ENCODE measurements around the gene MT2A. TPM values are rescaled to one million over a fixed set of nuclear protein-coding genes. Genes with fewer than 3 reads are reported as not detected.

Gene MT2A
- total RNA-seq, 1 donor from 2014 or later: 34.0 TPM

GRCh38 chr16:56634715-56635440 lies 26.5 kb downstream of the MT2A start:
- H3K27me3 ChIP-seq (ENCODE audit: control insufficient read depth, insufficient read depth, low read length): peaks cover 28% of the 10 kb centered on the region
- DNase-seq (ENCODE audit: low read depth) (no peak), FAIRE-seq (no peak)
- H3K4me3 ChIP-seq (ENCODE audit: low read depth, low read length): no peak overlapping the region
- H3K36me3 ChIP-seq (ENCODE audit: control insufficient read depth, insufficient read depth, low read length): no peaks in the 10 kb centered on the region
- TF ChIP-seq CTCF (IDR thresholded peaks at IDR 0.05; ENCODE audit: insufficient read depth, low read length, severe bottlenecking): no peak

- Histone ChIP-seq H3K4me3 (ENCODE audit: low read depth, low read length) (no peak overlapping the region), H3K36me3 (ENCODE audit: control insufficient read depth, insufficient read depth, low read length) (no peaks in the 10 kb centered on the region), H3K27me3 (ENCODE audit: control insufficient read depth, insufficient read depth, low read length) (peaks cover 28% of the 10 kb centered on the region)
- no peak for FAIRE-seq
- DNase-seq (ENCODE audit: low read depth): no peak
- no peak for TF ChIP-seq CTCF (IDR thresholded peaks at IDR 0.05; ENCODE audit: insufficient read depth, low read length, severe bottlenecking)
Observed at GRCh38 chr16:56635441-56635967, 27.1 kb downstream of the MT2A start.

DNA sequence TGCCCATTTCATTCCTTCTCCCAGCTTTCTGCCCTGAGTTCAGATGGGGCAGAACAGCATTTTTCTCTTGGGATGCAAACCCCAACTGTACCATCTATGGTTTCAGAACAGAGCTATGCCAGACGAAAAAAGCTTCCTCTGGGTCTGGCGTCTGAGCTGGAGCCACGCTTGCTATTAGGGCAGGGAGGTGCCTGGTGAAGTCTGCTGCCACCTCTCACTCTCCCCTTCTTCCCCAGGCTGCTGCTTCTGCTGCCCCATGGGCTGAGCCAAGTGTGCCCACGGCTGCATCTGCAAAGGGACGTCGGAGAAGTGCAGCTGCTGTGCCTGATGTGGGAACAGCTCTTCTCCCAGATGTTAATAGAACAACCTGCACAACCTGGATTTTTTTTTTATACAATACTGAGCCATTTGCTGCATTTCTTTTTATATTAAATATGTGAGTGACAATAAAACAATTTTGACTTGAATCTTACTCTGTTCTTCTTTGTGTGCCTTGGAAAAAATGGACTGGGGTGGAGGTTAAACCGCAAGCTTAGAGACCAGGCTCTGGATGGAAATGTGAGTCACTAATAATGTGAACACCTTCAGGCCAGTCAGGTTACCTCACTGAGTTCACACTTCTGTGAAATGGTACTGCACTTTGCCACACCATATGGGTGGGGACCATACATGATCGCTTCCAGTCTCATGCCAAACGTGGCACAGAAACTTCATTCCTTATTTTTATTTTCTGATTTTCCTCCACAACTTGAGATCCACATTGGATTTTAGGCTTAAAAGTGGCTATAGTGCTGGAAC lies 28.4 kb downstream of the MT2A start:
- H3K36me3 ChIP-seq (ENCODE audit: control insufficient read depth, insufficient read depth, low read length): no peaks in the 10 kb centered on the region
- no peak overlapping the region for H3K4me3 ChIP-seq (ENCODE audit: low read depth, low read length)
- peaks cover 28% of the 10 kb centered on the region for H3K27me3 ChIP-seq (ENCODE audit: control insufficient read depth, insufficient read depth, low read length)
- no peak for DNase-seq (ENCODE audit: low read depth)
- no peak for TF ChIP-seq CTCF (IDR thresholded peaks at IDR 0.05; ENCODE audit: insufficient read depth, low read length, severe bottlenecking)
- no peak for FAIRE-seq

DNA sequence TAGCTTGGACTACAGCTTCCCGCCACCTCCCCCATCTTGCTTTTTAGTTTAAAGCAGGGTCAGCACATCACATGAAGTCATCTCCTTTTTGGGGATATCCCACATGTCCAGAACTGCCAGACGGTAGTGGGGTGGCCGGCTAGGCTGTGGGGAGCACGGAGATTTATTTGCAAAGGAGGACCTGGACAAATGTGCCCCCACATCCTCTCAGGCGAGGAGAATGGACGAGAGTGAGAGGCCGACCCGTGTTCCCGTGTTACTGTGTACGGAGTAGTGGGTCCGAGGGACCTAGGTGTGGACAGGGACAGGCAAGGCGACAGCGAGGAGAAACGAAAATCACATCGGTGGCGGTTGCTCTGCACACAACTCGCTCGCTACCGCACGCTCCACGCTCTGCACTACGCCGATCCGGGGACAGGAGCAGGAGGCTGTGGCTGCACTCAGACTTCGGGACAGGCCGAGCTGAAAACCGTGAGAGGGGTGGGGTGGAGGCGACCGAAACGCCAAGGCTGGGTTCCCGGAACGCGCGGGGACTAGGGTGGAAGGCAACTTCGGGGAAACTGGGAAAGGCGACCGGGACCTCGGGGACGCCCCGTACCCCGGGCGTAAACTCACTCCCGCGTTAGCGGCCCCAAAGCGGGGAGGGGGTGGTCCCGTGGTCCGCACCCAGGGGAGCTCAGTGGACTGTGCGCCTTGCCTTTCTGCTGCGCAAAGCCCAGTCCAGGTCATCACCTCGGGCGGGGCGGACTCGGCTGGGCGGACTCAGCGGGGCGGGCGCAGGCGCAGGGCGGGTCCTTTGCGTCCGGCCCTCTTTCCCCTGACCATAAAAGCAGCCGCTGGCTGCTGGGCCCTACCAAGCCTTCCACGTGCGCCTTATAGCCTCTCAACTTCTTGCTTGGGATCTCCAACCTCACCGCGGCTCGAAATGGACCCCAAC lies 29.7 kb downstream of the MT2A start, which contains the start of gene MT1A:
MT1A (plus strand) TSS at position 853 of the 937 bp plus-strand sequence; CDS start at position 926, 73 bp downstream.
- FAIRE-seq: no peak
- no peak for DNase-seq (ENCODE audit: low read depth)
- H3K27me3 ChIP-seq (ENCODE audit: control insufficient read depth, insufficient read depth, low read length): peaks cover 23% of the 10 kb centered on the region
- H3K36me3 ChIP-seq (ENCODE audit: control insufficient read depth, insufficient read depth, low read length): no peaks in the 10 kb centered on the region
- peak within 1 kb of the TSS; percentile 29 for H3K4me3 ChIP-seq (ENCODE audit: low read depth, low read length)
- no peak for TF ChIP-seq CTCF (IDR thresholded peaks at IDR 0.05; ENCODE audit: insufficient read depth, low read length, severe bottlenecking)

DNA sequence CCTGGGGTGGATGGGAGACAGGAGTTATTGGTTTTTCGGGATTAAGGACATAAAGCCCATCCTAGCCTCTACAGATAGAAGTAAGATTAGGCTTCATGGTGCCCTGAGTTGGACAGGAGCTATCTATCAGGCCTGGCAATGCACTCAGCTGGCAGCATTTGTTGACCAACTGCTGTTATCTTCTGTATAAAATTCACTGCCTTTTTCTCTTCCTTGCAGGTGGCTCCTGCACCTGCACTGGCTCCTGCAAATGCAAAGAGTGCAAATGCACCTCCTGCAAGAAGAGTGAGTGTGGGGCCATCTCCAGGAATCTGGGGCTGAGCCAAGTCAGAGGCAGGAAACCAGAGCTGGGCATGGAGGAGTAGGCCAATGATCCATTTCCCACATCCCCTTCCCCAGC lies 30.7 kb downstream of the MT2A start:
- FAIRE-seq (no peak), DNase-seq (ENCODE audit: low read depth) (no peak)
- H3K27me3 ChIP-seq (ENCODE audit: control insufficient read depth, insufficient read depth, low read length): peaks cover 20% of the 10 kb centered on the region
- no peak overlapping the region for H3K4me3 ChIP-seq (ENCODE audit: low read depth, low read length)
- no peaks in the 10 kb centered on the region for H3K36me3 ChIP-seq (ENCODE audit: control insufficient read depth, insufficient read depth, low read length)
- no peak for TF ChIP-seq CTCF (IDR thresholded peaks at IDR 0.05; ENCODE audit: insufficient read depth, low read length, severe bottlenecking)

Measured in bronchial epithelial cell (primary cell).